HCT116 (cell line): ENCODE measurements around the gene RNF121. TPM values are rescaled to one million over a fixed set of nuclear protein-coding genes. Genes with fewer than 3 reads are reported as not detected.

Source experiments
- ATAC-seq: fragments of 200-7000 bp; cut with Tn5 transposase; 2 replicates; pipeline ENCODE4 v1.9.1; 2020; ENCODE audit warnings: mild to moderate bottlenecking, moderate library complexity
- BruUV-seq: library from RNA; stranded (reverse); fragments of 400-500 nt; replicated peaks from 2 replicates; lab custom pipeline; 2021; lab: Mats Ljungman, UMichigan
- CTCF ChIA-PET: fragments of 300-600 bp; sonication (Branson Sonifier 250); formaldehyde crosslinking; loops from one replicate; lab custom pipeline; 2021; ENCODE audit warnings: antibody characterized with exemption; lab: Charles Lee
- POLR2A ChIA-PET: fragments of 300-600, 350-600 bp; sonication (Branson Sonifier 250); formaldehyde crosslinking; loops from one replicate; lab custom pipeline; 2021; ENCODE audit warnings: antibody characterized with exemption; lab: Charles Lee
- RAD21 ChIA-PET, 2 experiments: fragments of 300-600 bp; sonication (Branson Sonifier 250); formaldehyde crosslinking; loops; one replicate each; lab custom pipeline; 2023; ENCODE audit warnings: low total read pairs in 2 of 2; ENCODE audit not compliant: uncharacterized antibody in 2 of 2, unreplicated experiment in 2 of 2, low non-redundant PET in 1 of 2; lab: Charles Lee
- DNase-seq: peaks from one replicate; pipeline ENCODE4 v3.0.0-alpha.2; 2010; ENCODE audit warnings: low read depth, low spot score
- H2AFZ ChIP-seq: fragments of 200-600 bp; shearing (Covaris generic), sonication (generic); 2 replicates; pipeline ENCODE4 v1.6.1; 2017; ENCODE audit warnings: low read depth, mixed run types, mixed read lengths, antibody characterized with exemption, low read length; ENCODE audit not compliant: poor library complexity, severe bottlenecking
- H3K27ac ChIP-seq: 2 replicates; pipeline ENCODE4 v1.5.1; 2012; ENCODE audit warnings: low read depth, low read length
- H3K27me3 ChIP-seq: fragments of 200-600 bp; sonication (generic); 2 replicates; pipeline ENCODE4 v1.6.1; 2016; ENCODE audit warnings: mixed run types, low read length, mixed read lengths; ENCODE audit not compliant: insufficient read depth
- H3K36me3 ChIP-seq, 2 experiments: fragments of 200-500 bp in 1 of 2; fragments of 200-600 bp in 1 of 2; sonication (Bioruptor generic) in 1 of 2; sonication (generic) in 1 of 2; 2 replicates each; pipeline versions ENCODE4 v1.5.1 to v1.6.1; 2014 to 2016; ENCODE audit warnings: low read length in 2 of 2, inconsistent platforms in 1 of 2, mixed read lengths in 1 of 2, mixed run types in 1 of 2; ENCODE audit not compliant: insufficient read depth in 2 of 2, control insufficient read depth in 1 of 2
- H3K4me1 ChIP-seq, 2 experiments: fragments of 200-600 bp in 1 of 2; sonication (generic) in 1 of 2; 2 replicates each; pipeline versions ENCODE4 v1.5.1 to v1.6.1; 2012 to 2017; ENCODE audit warnings: low read length in 2 of 2, inconsistent platforms in 1 of 2, mild to moderate bottlenecking in 1 of 2, mixed read lengths in 1 of 2, mixed run types in 1 of 2, moderate library complexity in 1 of 2; ENCODE audit not compliant: insufficient read depth in 2 of 2, control insufficient read depth in 1 of 2
- H3K4me2 ChIP-seq: fragments of 200-600 bp; sonication (generic); 2 replicates; pipeline ENCODE4 v1.6.1; 2017; ENCODE audit warnings: mixed run types, low read length, mixed read lengths
- H3K4me3 ChIP-seq, 2 experiments: fragments of 200-600 bp in 1 of 2; sonication (generic) in 1 of 2; replicated peaks in 1 of 2; 2 replicates each; pipeline ENCODE4 v1.5.1; 2011 to 2016; ENCODE audit warnings: low read length in 2 of 2, control low read depth in 1 of 2, low read depth in 1 of 2, mild to moderate bottlenecking in 1 of 2, mixed read lengths in 1 of 2, mixed run types in 1 of 2
- H3K79me2 ChIP-seq: fragments of 200-600 bp; sonication (generic); 2 replicates; pipeline ENCODE4 v1.6.1; 2017; ENCODE audit warnings: mild to moderate bottlenecking, mixed run types, low read length, moderate library complexity, mixed read lengths; ENCODE audit not compliant: insufficient read depth
- H3K9ac ChIP-seq: fragments of 200-600 bp; sonication (generic); 2 replicates; pipeline ENCODE4 v1.6.1; 2016; ENCODE audit warnings: low read length, mixed read lengths
- H3K9me2 ChIP-seq: fragments of 200-600 bp; sonication (generic), shearing (Covaris generic); 2 replicates; pipeline ENCODE4 v1.6.1; 2017; ENCODE audit warnings: mixed run types, mild to moderate bottlenecking, moderate library complexity; ENCODE audit not compliant: insufficient read depth
- H3K9me3 ChIP-seq, 2 experiments: fragments of 200-500 bp in 1 of 2; fragments of 200-600 bp in 1 of 2; sonication (Bioruptor generic) in 1 of 2; sonication (generic) in 1 of 2; 2 replicates each; pipeline ENCODE4 v1.6.1; 2014 to 2017; ENCODE audit warnings: low read length in 2 of 2, mixed read lengths in 2 of 2, inconsistent platforms in 1 of 2, low read depth in 1 of 2, mild to moderate bottlenecking in 1 of 2, mixed run types in 1 of 2, moderate library complexity in 1 of 2; ENCODE audit not compliant: control insufficient read depth in 1 of 2, insufficient read depth in 1 of 2
- H4K20me1 ChIP-seq: fragments of 200-600 bp; sonication (generic), shearing (Covaris generic); 2 replicates; pipeline ENCODE4 v1.6.1; 2017; ENCODE audit warnings: mixed run types, mild to moderate bottlenecking, moderate library complexity; ENCODE audit not compliant: insufficient read depth
- CTCF ChIP-seq, 3 experiments: fragments of 200-600 bp in 1 of 3; sonication (generic) in 1 of 3; IDR thresholded peaks in 2 of 3; conservative IDR thresholded peaks in 1 of 3; 2 replicates each; pipeline ENCODE4 v1.5.1; 2012 to 2017; ENCODE audit warnings: low read depth in 2 of 3, low read length in 2 of 3, antibody characterized with exemption in 1 of 3, borderline replicate concordance in 1 of 3, control low read depth in 1 of 3, mild to moderate bottlenecking in 1 of 3, mixed read lengths in 1 of 3, mixed run types in 1 of 3, moderate library complexity in 1 of 3; ENCODE audit not compliant: insufficient read depth in 1 of 3
- ELF1 ChIP-seq: IDR thresholded peaks from 2 replicates; pipeline ENCODE4 v1.6.1; 2012; ENCODE audit warnings: low read depth, borderline replicate concordance
- FOSL1 ChIP-seq: IDR thresholded peaks from 2 replicates; pipeline ENCODE4 v1.6.1; 2012; ENCODE audit warnings: low read depth
- JUND ChIP-seq: IDR thresholded peaks from 2 replicates; pipeline ENCODE4 v1.6.1; 2012
- POLR2A ChIP-seq: IDR thresholded peaks from 2 replicates; pipeline ENCODE4 v1.7.0; 2011; ENCODE audit warnings: borderline replicate concordance; ENCODE audit not compliant: insufficient read depth, insufficient read length; ENCODE audit errors: extremely low read depth
- intact Hi-C: fragments of 100-400 bp; cut with micrococcal nuclease; formaldehyde crosslinking; loops from 2 replicates; pipeline ENCODE4 v1.10.0; 2022
- total RNA-seq: library from RNA; stranded (reverse); gene quantifications from one replicate; pipeline ENCODE4 v1.2.1, GENCODE V29; 2021; ENCODE audit not compliant: unreplicated experiment

RNF121 gene
- total RNA-seq, 1 experiment from 2014 or later: 24.5 TPM

- Histone ChIP-seq H3K9me2 (no peaks in the 10 kb centered on the region), H3K4me1 (no peaks in the 10 kb centered on the region), H3K9me3 (no peaks in the 10 kb centered on the region), H3K27ac (no peak overlapping the region), H3K27me3 (no peaks in the 10 kb centered on the region), H2AFZ (no peak overlapping the region), H3K9ac (no peak overlapping the region), H3K4me2 (no peak overlapping the region), H3K79me2 (no peaks in the 10 kb centered on the region), H3K4me3 (no peak overlapping the region), H4K20me1 (no peaks in the 10 kb centered on the region), H3K36me3 (peaks cover 62 to 67% of the 10 kb centered on the region in 2 experiments)
- POLR2A ChIA-PET: no interaction called here
- TF ChIP-seq POLR2A (no peak), FOSL1 (no peak)
- RAD21 ChIA-PET: no interaction called here
- intact Hi-C loops: no loop called here
- TSS peak; percentile 33 for BruUV-seq
- DNase-seq: no peak
- CTCF ChIA-PET: interaction anchor here (0.7 kb wide), 1 partner anchor 13 kb away, joined by 3 read pairs; no protein-coding TSS in a partner anchor
- ATAC-seq: no peak
These were observed 83.3 kb downstream of the RNF121 start for GRCh38 chr11:72012091-72012630.

GRCh38 chr11:72012897-72013721 lies 84.3 kb downstream of the RNF121 start:
- no peak overlapping the region for H3K4me2 ChIP-seq
- H3K4me1 ChIP-seq: no peaks in the 10 kb centered on the region
- RAD21 ChIA-PET: no interaction called here
- ATAC-seq (no peak), DNase-seq (no peak)
- H3K79me2 ChIP-seq: no peaks in the 10 kb centered on the region
- POLR2A ChIA-PET: no interaction called here
- no TSS peak for BruUV-seq
- no peak overlapping the region for H2AFZ ChIP-seq
- no peak overlapping the region for H3K27ac ChIP-seq
- H3K9ac ChIP-seq: no peak overlapping the region
- no peak overlapping the region for H3K4me3 ChIP-seq
- no peak for TF ChIP-seq ELF1
- TF ChIP-seq CTCF (IDR thresholded peaks at IDR 0.05 in 2 of 3, conservative IDR thresholded peaks at IDR 0.05 in 1 of 3; ENCODE audit: borderline replicate concordance in 1 of 3, insufficient read depth in 1 of 3, low read depth in 2 of 3, low read length in 2 of 3): no peak
- TF ChIP-seq POLR2A: no peak
- no peak for TF ChIP-seq JUND
- no peak for TF ChIP-seq FOSL1
- H3K36me3 ChIP-seq: peaks cover 58 to 68% of the 10 kb centered on the region in 2 experiments
- intact Hi-C loops: no loop called here
- H3K27me3 ChIP-seq: no peaks in the 10 kb centered on the region
- no peaks in the 10 kb centered on the region for H3K9me3 ChIP-seq
- no peaks in the 10 kb centered on the region for H3K9me2 ChIP-seq
- H4K20me1 ChIP-seq: no peaks in the 10 kb centered on the region
- CTCF ChIA-PET: interaction anchor here (0.7 kb wide), 1 partner anchor 12 kb away, joined by 3 read pairs; no protein-coding TSS in a partner anchor
